ENCODE results near the gene EFCAB8.

DNA sequence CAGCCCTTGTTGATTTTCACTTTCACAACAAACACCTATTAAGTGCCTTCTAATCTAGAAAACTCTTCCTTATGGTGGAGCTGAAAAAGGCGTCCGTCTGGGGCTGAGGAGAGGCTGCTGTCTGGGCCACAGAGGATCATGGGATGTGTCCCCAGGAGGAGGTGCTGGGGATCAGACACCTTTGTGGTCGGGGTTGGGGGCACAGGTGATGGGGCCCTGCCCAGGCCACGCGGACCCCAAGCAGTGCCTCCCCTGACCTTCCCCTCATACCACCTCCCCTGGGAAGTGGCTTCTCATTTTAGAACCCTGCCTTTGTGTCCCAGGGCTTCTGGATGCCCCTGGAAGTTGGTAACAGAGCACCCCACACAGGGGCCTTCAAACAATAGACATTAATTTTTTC is 104.5 kb downstream of the EFCAB8 start:
- TF ChIP-seq, protein P1, sequence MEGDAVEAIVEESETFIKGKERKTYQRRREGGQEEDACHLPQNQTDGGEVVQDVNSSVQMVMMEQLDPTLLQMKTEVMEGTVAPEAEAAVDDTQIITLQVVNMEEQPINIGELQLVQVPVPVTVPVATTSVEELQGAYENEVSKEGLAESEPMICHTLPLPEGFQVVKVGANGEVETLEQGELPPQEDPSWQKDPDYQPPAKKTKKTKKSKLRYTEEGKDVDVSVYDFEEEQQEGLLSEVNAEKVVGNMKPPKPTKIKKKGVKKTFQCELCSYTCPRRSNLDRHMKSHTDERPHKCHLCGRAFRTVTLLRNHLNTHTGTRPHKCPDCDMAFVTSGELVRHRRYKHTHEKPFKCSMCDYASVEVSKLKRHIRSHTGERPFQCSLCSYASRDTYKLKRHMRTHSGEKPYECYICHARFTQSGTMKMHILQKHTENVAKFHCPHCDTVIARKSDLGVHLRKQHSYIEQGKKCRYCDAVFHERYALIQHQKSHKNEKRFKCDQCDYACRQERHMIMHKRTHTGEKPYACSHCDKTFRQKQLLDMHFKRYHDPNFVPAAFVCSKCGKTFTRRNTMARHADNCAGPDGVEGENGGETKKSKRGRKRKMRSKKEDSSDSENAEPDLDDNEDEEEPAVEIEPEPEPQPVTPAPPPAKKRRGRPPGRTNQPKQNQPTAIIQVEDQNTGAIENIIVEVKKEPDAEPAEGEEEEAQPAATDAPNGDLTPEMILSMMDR (IDR thresholded peaks at IDR 0.05) = no peak
- TF ChIP-seq POLR2A (IDR thresholded peaks at IDR 0.05) = no peak

Data from vagina (tissue), 2 donors.